Measurements from ENCODE around the gene IGF2.

GRCh38 chr11:2169005-2169378 is 29.8 kb upstream of the IGF2 start:
- TF ChIP-seq EP300 (IDR thresholded peaks at IDR 0.05; ENCODE audit: borderline replicate concordance) (no peak), CEBPB (IDR thresholded peaks at IDR 0.05) (no peak)
